WTC11 (cell line): ENCODE data around the gene SMPDL3A.

Source experiments
- ATF1 ChIP-seq: sonication (generic); formaldehyde crosslinking; IDR thresholded peaks from 2 replicates; pipeline ENCODE4 v1.8.1; 2023; ENCODE audit warnings: mild to moderate bottlenecking, moderate library complexity, missing genetic modification reagents
- CTCF ChIP-seq: fragments of 200-600 bp; IDR thresholded peaks from 2 replicates; pipeline ENCODE4 v1.8.0; 2022; ENCODE audit warnings: antibody characterized with exemption
- ELF4 ChIP-seq: sonication (generic); formaldehyde crosslinking; IDR thresholded peaks from 2 replicates; pipeline ENCODE4 v1.8.1; 2022; ENCODE audit warnings: low read depth, mild to moderate bottlenecking, moderate library complexity, missing genetic modification reagents
- ESRRA ChIP-seq: sonication (generic); formaldehyde crosslinking; IDR thresholded peaks from 2 replicates; pipeline ENCODE4 v1.8.1; 2022; ENCODE audit warnings: mild to moderate bottlenecking, missing genetic modification reagents, borderline replicate concordance
- MLX ChIP-seq: sonication (generic); formaldehyde crosslinking; IDR thresholded peaks from 2 replicates; pipeline ENCODE4 v1.8.1; 2023; ENCODE audit warnings: mild to moderate bottlenecking, missing genetic modification reagents, moderate library complexity
- NFATC4 ChIP-seq: fragments of 250-450 bp; sonication (Bioruptor Pico); IDR thresholded peaks from 2 replicates; pipeline ENCODE4 v1.9.0; 2021; ENCODE audit warnings: mild to moderate bottlenecking
- RELA ChIP-seq: sonication (generic); formaldehyde crosslinking; IDR thresholded peaks from 2 replicates; pipeline ENCODE4 v1.8.1; 2022; ENCODE audit warnings: missing genetic modification reagents, mild to moderate bottlenecking, borderline replicate concordance
- TCF7 ChIP-seq: sonication (generic); formaldehyde crosslinking; IDR thresholded peaks from 2 replicates; pipeline ENCODE4 v1.8.0; 2022; ENCODE audit warnings: mild to moderate bottlenecking, low read depth, missing genetic modification reagents, moderate library complexity
- ZNF219 ChIP-seq: sonication (generic); formaldehyde crosslinking; IDR thresholded peaks from 2 replicates; pipeline ENCODE4 v1.8.0; 2023; ENCODE audit warnings: missing genetic modification reagents, mild to moderate bottlenecking, borderline replicate concordance
- ZNF423 ChIP-seq: fragments of 250-450 bp; sonication (Bioruptor Pico); IDR thresholded peaks from 2 replicates; pipeline ENCODE4 v2.1.2; 2022; ENCODE audit warnings: mild to moderate bottlenecking, moderate library complexity

GRCh38 chr6:122817358-122817757 lies 28.3 kb downstream of the SMPDL3A start:
- no peak for TF ChIP-seq ESRRA (CRISPR knock-in tag)
- TF ChIP-seq CTCF: no peak
- TF ChIP-seq TCF7: no peak
- no peak for TF ChIP-seq ATF1 (CRISPR knock-in tag)
- no peak for TF ChIP-seq MLX (CRISPR knock-in tag)
- TF ChIP-seq RELA (CRISPR knock-in tag): no peak
- TF ChIP-seq ELF4 (CRISPR knock-in tag): no peak
- TF ChIP-seq ZNF423: no peak
- TF ChIP-seq ZNF219 (CRISPR knock-in tag): no peak
- TF ChIP-seq NFATC4 (CRISPR knock-in tag): no peak
